C1 segment of cervical spinal cord (tissue), 14 donors: ENCODE data around the gene ZNF860.
"Not testable (repeated sequence)": the region's sequence is repeated elsewhere in the genome, so short reads cannot be mapped to it uniquely, and the experiment has no call there.

ENCODE experiments used
- DNase-seq, 14 donors: peaks; one replicate each; lab custom pipeline; 2025; lab: John Stamatoyannopoulos, UW

ZNF860 gene

DNA sequence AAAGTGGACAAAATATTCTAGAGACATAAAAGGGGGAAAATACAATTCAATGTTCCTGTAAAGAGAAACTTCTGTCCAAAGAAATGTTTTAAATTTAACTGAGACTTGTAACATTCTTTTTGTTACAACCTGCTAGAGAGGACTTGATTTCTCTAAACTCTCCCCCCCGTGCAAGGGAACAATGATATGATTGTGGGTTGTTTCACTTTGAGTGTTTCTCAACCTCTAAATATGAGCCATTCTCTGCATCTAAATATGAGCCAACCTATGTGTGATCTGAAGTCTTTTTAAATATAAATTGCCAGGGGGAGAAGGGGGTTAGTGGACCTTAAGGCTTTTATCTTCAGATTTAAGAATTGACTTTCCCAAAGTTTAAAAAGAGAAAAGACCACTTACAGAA lies 14.6 kb downstream of the ZNF860 start:
- no peak for DNase-seq

GRCh38 chr3:31997500-31997899 lies 15.9 kb downstream of the ZNF860 start:
- DNase-seq = no peak

DNA sequence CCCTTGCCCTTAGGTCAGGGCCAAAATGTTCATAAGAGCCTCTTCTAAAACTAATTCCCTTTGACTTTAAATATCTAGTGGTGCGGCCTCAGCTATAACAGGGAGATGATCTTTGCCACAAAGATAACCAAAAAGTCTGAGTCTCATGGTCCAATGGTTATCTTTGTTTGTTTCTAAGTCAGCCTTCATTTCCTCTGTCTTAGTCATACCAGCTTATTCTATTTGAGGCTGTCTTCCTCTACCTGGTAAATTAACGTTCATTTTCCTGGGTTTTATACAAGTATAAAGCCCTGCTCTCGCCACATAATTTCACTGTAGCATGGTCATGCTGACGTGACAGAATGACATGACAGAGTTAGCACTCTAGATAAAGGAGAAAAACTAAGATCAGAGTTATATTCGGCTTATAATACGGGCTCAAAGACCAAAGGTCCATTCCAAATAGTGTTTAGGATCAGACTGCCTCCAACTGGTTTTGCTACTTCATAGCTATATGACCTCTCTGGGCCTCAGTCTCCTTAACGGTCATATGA lies 18.4 kb downstream of the ZNF860 start:
- DNase-seq = no peak

GRCh38 chr3:32000877-32001276 lies 19.3 kb downstream of the ZNF860 start:
- no peak for DNase-seq

DNA sequence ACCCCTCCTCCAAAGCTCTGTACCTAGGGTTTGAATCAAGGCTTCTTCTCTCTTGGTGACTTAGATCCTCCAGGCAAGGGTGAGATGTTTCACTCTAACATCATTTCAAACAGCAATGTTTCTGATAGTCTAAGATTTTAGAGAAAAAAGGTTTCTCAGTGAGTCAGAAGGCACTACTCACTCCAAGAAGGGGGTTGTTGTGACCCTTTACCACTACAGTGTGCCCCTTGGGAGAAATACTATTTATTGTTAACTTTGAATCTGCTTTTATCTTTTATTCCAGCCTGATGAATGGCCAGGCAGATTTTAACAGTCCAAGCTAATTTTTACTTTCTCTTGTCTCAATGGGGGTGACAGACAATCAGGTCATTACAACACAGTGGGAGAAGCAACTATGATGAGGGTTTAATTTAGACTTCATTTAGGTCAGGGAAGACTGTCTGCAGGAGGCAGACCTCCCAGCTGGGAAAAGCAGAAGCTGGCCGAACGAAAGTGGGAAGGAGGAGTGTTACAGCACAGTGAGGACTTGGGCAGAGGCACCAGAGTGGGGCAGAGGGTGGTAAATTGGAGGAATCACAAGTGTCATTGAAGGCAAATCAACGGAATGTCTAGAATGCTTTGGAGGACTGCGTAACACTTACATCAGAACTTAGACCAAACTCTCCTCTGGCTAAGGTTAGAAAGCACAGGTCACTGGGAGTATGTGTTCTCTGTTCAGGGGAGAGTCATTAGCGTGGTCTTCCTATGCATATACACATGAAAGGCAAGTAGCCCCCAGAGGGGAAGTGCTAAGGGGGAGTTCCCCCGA lies 21.2 kb downstream of the ZNF860 start:
- no peak for DNase-seq

GRCh38 chr3:32003380-32003779 lies 21.8 kb downstream of the ZNF860 start:
- DNase-seq = no peak

DNA sequence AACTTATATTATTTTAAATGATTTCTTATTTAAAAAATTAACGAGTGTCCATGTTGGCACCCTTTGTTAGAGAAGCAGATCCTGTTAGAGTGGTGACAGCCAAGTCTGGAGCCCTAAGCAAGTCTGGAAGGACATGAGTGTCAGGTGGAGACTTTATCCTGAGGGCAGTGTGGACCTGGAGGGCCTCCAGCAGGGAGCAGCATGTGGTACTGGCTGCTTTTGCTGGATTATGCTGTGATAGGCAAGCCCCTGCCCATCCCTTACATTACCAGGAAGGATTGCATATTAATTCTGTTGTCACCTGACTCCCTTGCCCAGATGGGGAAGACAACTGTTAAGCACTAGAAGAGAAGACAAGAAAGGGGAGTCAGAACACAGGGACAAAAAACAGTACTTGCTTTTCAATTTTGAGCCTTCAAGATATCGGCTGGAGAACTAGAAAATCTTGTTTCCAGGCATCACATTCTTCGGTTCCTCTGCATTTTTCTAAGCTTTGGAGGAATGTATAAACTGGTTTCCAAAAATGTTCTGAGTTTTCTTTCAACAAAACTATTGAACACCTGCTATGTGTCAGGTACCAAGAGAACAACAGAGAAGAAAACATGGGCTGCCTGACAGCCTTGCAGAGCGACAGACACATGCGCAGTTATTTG lies 22.7 kb downstream of the ZNF860 start:
- no peak for DNase-seq

GRCh38 chr3:32009101-32009500 lies 27.6 kb downstream of the ZNF860 start:
- no peak for DNase-seq

- DNase-seq = no peak
Measured at GRCh38 chr3:32009957-32010356, 28.4 kb downstream of the ZNF860 start.

DNA sequence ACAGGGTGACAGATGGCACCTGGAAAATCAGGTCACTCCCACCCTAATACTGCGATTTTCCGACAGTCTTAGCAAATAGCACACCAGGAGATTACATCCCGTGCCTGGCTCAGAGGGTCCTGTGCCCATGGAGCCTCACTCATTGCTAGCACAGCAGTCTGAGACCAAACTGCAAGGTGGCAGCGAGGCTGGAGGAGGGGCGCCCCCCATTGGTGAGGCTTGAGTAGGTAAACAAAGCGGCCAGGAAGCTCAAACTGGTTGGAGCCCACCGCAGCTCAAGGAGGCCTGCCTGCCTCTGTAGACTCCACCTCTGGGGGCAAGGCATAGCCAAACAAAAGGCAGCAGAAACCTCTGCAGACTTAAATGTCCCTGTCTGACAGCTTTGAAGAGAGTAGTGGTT lies 29.1 kb downstream of the ZNF860 start:
- not testable (repeated sequence) for DNase-seq

DNA sequence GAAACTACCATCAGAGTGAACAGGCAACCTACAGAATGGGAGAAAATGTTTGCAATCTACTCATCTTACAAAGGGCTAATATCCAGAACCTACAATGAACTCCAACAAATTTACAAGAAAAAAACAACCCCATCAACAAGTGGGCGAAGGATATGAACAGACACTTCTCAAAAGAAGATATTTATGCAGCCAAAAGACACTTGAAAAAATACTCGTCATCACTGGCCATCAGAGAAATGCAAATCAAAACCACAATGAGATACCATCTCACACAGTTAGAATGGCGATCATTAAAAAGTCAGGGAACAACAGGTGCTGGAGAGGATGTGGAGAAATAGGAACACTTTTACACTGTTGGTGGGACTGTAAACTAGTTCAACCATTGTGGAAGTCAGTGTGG lies 34.1 kb downstream of the ZNF860 start:
- DNase-seq = not testable (repeated sequence)

DNA sequence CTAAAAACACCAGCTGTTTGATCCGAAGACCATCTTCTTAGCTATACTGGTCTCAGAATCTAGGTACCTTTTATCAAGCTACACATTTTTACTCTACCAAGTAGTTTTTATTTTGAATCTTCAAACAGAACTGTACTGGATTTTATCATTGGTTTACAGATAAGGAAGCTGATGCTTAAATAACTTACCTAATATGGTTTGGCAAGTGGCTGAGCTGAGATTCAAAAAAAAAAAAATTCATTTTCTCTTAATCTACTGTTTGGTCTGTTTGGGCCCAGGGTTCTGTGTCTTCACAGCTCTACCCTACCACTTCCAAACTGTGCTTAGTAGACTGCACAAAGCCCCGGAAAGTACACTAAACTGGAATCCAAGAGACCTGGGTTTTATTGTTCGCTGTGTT lies 35.7 kb downstream of the ZNF860 start:
- no peak for DNase-seq

GRCh38 chr3:32018757-32019564 lies 37.4 kb downstream of the ZNF860 start:
- DNase-seq = no peak

DNA sequence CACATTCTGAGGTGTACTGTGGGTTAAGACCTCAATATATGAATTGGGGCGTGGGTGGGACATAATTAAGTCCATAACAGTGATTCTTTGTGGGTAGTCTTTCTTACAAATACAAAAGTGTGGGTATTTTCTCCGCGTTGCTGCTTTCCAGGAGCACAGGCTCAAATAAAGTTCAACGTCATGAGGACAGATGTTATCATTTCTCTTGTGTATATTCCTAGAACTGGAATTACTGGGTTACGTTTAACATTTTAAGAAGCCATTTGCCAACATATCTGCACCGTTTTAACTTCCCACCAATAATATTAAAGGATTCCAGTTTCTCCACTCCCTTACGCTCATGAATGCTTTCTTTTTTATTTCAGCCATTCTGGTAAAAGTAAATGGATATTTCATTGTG lies 39.6 kb downstream of the ZNF860 start:
- DNase-seq = no peak

GRCh38 chr3:32021748-32022147 lies 40.2 kb downstream of the ZNF860 start:
- DNase-seq = no peak

- no peak for DNase-seq
Measured at GRCh38 chr3:32022947-32023346, 41.4 kb downstream of the ZNF860 start.

DNA sequence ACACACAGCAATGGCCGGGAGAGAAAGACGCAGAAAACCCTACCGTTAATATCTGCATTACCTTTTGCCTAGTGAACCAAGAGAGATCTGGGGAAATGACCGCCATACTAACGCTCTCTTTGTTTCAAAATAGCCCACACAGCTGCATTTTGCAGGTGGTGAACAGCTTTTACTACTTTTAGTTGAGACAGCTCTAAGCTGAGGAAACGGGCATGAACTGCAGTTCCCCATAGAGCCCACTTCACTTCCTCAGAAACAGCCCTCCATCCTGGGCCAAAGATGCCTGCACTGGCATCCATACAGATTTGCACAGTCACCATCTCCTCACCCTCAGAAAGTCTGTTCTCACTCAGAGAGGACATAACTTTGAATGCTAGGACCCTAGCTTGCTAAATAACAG lies 45.0 kb downstream of the ZNF860 start:
- DNase-seq = no peak

DNA sequence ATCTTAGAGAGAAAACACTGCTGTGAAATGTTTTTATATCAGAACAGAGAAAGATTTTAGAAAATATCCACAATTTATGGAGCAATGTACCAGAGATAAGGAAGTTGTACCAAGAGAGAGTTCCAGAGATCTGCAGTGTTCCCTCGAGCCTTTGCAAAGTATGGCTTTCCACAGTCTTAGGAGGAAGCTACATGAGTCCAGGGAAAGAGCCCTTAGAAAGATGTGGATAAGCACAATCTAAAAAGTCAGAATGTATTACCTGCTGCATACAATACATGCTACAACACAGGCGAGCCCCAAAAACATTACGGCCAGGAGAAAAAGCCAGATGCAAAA lies 56.4 kb downstream of the ZNF860 start:
- no peak for DNase-seq

DNA sequence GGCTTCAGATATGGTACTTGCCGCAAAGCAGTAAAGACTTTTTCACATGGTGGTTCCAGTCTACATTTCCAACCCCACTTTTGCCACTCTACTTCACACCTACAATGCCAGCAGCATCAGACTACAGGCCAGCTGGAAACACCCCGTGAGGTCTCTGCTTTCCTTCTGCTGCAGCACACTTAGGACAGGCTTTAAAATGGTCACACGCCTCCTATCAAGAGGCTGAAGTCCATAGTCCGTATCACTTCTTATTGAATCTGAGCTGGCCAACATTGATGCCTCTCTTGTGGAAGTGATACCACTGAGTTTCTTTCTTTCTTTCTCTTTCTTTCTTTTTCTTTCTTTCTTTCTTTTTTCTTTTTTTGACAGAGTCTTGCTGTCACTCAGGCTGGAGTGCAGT lies 59.8 kb downstream of the ZNF860 start:
- no peak for DNase-seq
